Measurements from ENCODE around the gene COG5. TPM values are rescaled to one million over a fixed set of nuclear protein-coding genes. Genes with fewer than 3 reads are reported as not detected.

The COG5 gene
- total and polyA plus RNA-seq, 9 of the 15 experiments (the other 6 are each of a cell fraction or from before 2014, with no cell fraction given), result 15.3 to 75.1 (median 56.4) TPM

- Histone ChIP-seq H3K4me1 (replicated peaks in 1 of 2; ENCODE audit: control insufficient read depth in 2 of 2, insufficient read depth in 2 of 2, low read length in 2 of 2) (no peaks in the 10 kb centered on the region), H3K27me3 (ENCODE audit: control insufficient read depth in 2 of 2, insufficient read depth in 2 of 2, low read length in 2 of 2) (no peaks in the 10 kb centered on the region), H3K79me2 (ENCODE audit: control insufficient read depth, insufficient read depth, low read length) (no peaks in the 10 kb centered on the region), H3K4me3 (no peak overlapping the region), H3K36me3 (ENCODE audit: control insufficient read depth, insufficient read depth, low read length) (no peaks in the 10 kb centered on the region; the same call in 2 of the 3 replicates), H3K27ac (ENCODE audit: extremely low read depth, low read depth, low read length) (no peak overlapping the region), H3K9me1 (ENCODE audit: control insufficient read depth, insufficient read depth, low read length) (no peaks in the 10 kb centered on the region), H2AFZ (ENCODE audit: low read depth, low read length) (no peak overlapping the region), H3K4me2 (ENCODE audit: insufficient read depth, low read length) (no peak overlapping the region), H3K9ac (ENCODE audit: insufficient read depth in 1 of 2, low read depth in 2 of 2, low read length in 2 of 2) (no peak overlapping the region), H4K20me1 (replicated peaks; ENCODE audit: control insufficient read depth, insufficient read depth, low read length) (no peaks in the 10 kb centered on the region), H3K9me3 (replicated peaks; ENCODE audit: control insufficient read depth, insufficient read depth, low read depth, low read length) (no peaks in the 10 kb centered on the region)
- BruUV-seq (replicated peaks), result no TSS peak
- no peak for TF ChIP-seq E2F6 (IDR thresholded peaks at IDR 0.05; ENCODE audit: borderline replicate concordance in 1 of 2, extremely low read depth in 1 of 2, insufficient read depth in 1 of 2, insufficient read length in 1 of 2, low read depth in 1 of 2, low read length in 1 of 2, poor library complexity in 1 of 2, severe bottlenecking in 1 of 2)
- no peak for TF ChIP-seq ZBTB12 (CRISPR knock-in tag; IDR thresholded peaks at IDR 0.05)
- no peak for TF ChIP-seq EZH2 (IDR thresholded peaks at IDR 0.05; ENCODE audit: borderline replicate concordance, low read depth, low read length)
- no peak for TF ChIP-seq HDGF (IDR thresholded peaks at IDR 0.05)
- no peak for TF ChIP-seq ELF1 (tag; IDR thresholded peaks at IDR 0.05)
- no peak for TF ChIP-seq CREB3 (tag; conservative IDR thresholded peaks at IDR 0.05; ENCODE audit: low read depth)
- TF ChIP-seq MLLT1 (IDR thresholded peaks at IDR 0.05), result no peak
- TF ChIP-seq CHD2 (IDR thresholded peaks at IDR 0.05; ENCODE audit: low read depth, low read length), result no peak
- no peak for TF ChIP-seq KLF16 (IDR thresholded peaks at IDR 0.05)
- no peak for TF ChIP-seq COPS2 (conservative IDR thresholded peaks at IDR 0.05)
- no peak for TF ChIP-seq GABPA (tag; conservative IDR thresholded peaks at IDR 0.05; ENCODE audit: low read depth)
- no peak for TF ChIP-seq KHSRP (IDR thresholded peaks at IDR 0.05)
- TF ChIP-seq HDAC2 (IDR thresholded peaks at IDR 0.05), result no peak
- WGBS (ENCODE audit: insufficient coverage, low coverage, missing lambda C conversion rate), result 92% methylated on average over 9 of the region's 9 CpGs
- in situ Hi-C loops (cut with MboI) (no loop called here), intact Hi-C loops (cut with micrococcal nuclease) (no loop called here)
- ChIA-PET CTCF (ENCODE audit: low intra/inter-chr PET ratio) (no interaction called here), POLR2A (no interaction called here)
- peak; percentile 38; the same call in 1 of the 3 replicates for ATAC-seq
- DNase-seq (ENCODE audit: extremely low read depth in 1 of 4, low spot score in 3 of 4), result no peak
- no peak for FAIRE-seq
These were observed 165.6 kb downstream of the COG5 start for GRCh38 chr7:107398161-107398560.
